KOPT-K1 (cell line): ENCODE results near the gene CYBA.
"Not testable (repeated sequence)": the region's sequence is repeated elsewhere in the genome, so short reads cannot be mapped to it uniquely, and the experiment has no call there.

ENCODE experiments used
- H3K27ac ChIP-seq: fragments of 200-600 bp; sonication (generic); 2 replicates; pipeline ENCODE4 v1.5.1; 2016; ENCODE audit warnings: antibody characterized with exemption, mild to moderate bottlenecking, low read depth, low read length; ENCODE audit not compliant: poor library complexity, severe bottlenecking
- H3K36me3 ChIP-seq: fragments of 200-600 bp; sonication (generic); 2 replicates; pipeline ENCODE4 v1.5.1; 2017; ENCODE audit warnings: antibody characterized with exemption, mild to moderate bottlenecking, low read length, moderate library complexity; ENCODE audit not compliant: insufficient read depth
- H3K9me3 ChIP-seq: fragments of 200-600 bp; sonication (generic); 2 replicates; pipeline ENCODE4 v1.5.1; 2017; ENCODE audit warnings: antibody characterized with exemption, low read length, mild to moderate bottlenecking; ENCODE audit not compliant: insufficient read depth, poor library complexity, severe bottlenecking

The CYBA gene

GRCh38 chr16:88610909-88611812, 39.7 kb downstream of the CYBA start:
- H3K9me3 ChIP-seq, result no peaks in the 10 kb centered on the region
- no peak overlapping the region for H3K27ac ChIP-seq
- peaks cover 98% of the 10 kb centered on the region for H3K36me3 ChIP-seq

GRCh38 chr16:88610080-88610479, 40.8 kb downstream of the CYBA start:
- H3K36me3 ChIP-seq, result peaks cover 98% of the 10 kb centered on the region
- H3K9me3 ChIP-seq, result no peaks in the 10 kb centered on the region
- no peak overlapping the region for H3K27ac ChIP-seq

GRCh38 chr16:88609426-88609825, 41.4 kb downstream of the CYBA start:
- H3K27ac ChIP-seq, H3K9me3 ChIP-seq: not testable (repeated sequence)
- peaks cover 98% of the 10 kb centered on the region for H3K36me3 ChIP-seq

- peaks cover 96% of the 10 kb centered on the region for H3K36me3 ChIP-seq
- H3K27ac ChIP-seq, result no peak overlapping the region
- no peaks in the 10 kb centered on the region for H3K9me3 ChIP-seq
Measured at GRCh38 chr16:88608076-88608475, 42.8 kb downstream of the CYBA start.

GRCh38 chr16:88606148-88606757, 44.6 kb downstream of the CYBA start:
- no peak overlapping the region for H3K27ac ChIP-seq
- peaks cover 98% of the 10 kb centered on the region for H3K36me3 ChIP-seq

GRCh38 chr16:88605186-88606147, 45.4 kb downstream of the CYBA start:
- no peaks in the 10 kb centered on the region for H3K9me3 ChIP-seq
- H3K27ac ChIP-seq, result no peak overlapping the region
- H3K36me3 ChIP-seq, result peaks cover 98% of the 10 kb centered on the region

More at GRCh38 chr16:88606148-88606757, 44.6 kb downstream of the CYBA start:
- H3K9me3 ChIP-seq, result no peaks in the 10 kb centered on the region

GRCh38 chr16:88602091-88602490, 48.8 kb downstream of the CYBA start:
- peaks cover 98% of the 10 kb centered on the region for H3K36me3 ChIP-seq
- no peak overlapping the region for H3K27ac ChIP-seq

GRCh38 chr16:88601313-88602036, 49.4 kb downstream of the CYBA start:
- Histone ChIP-seq H3K9me3 (no peaks in the 10 kb centered on the region), H3K36me3 (peaks cover 98% of the 10 kb centered on the region), H3K27ac (no peak overlapping the region)

More at GRCh38 chr16:88602091-88602490, 48.8 kb downstream of the CYBA start:
- H3K9me3 ChIP-seq, result no peaks in the 10 kb centered on the region

- H3K36me3 ChIP-seq, result peaks cover 98% of the 10 kb centered on the region
- no peak overlapping the region for H3K27ac ChIP-seq
- H3K9me3 ChIP-seq, result no peaks in the 10 kb centered on the region
Measured at GRCh38 chr16:88600539-88600896, 50.3 kb downstream of the CYBA start.

GRCh38 chr16:88599825-88600538, 50.9 kb downstream of the CYBA start:
- peaks cover 97% of the 10 kb centered on the region for H3K36me3 ChIP-seq

GRCh38 chr16:88599092-88599733, 51.6 kb downstream of the CYBA start:
- Histone ChIP-seq H3K9me3 (no peaks in the 10 kb centered on the region), H3K27ac (no peak overlapping the region), H3K36me3 (peaks cover 97% of the 10 kb centered on the region)

More at GRCh38 chr16:88599825-88600538, 50.9 kb downstream of the CYBA start:
- Histone ChIP-seq H3K27ac (no peak overlapping the region), H3K9me3 (no peaks in the 10 kb centered on the region)

- Histone ChIP-seq H3K9me3 (no peaks in the 10 kb centered on the region), H3K27ac (no peak overlapping the region), H3K36me3 (peaks cover 99% of the 10 kb centered on the region)
Measured at GRCh38 chr16:88597856-88598491, 52.9 kb downstream of the CYBA start.

GRCh38 chr16:88596483-88596882, 54.4 kb downstream of the CYBA start:
- H3K36me3 ChIP-seq, result peaks cover 98% of the 10 kb centered on the region

More at GRCh38 chr16:88596483-88596882, 54.4 kb downstream of the CYBA start:
- Histone ChIP-seq H3K9me3 (no peaks in the 10 kb centered on the region), H3K27ac (no peak overlapping the region)
